ENCODE data around the gene ECSCR. TPM values are rescaled to one million over a fixed set of nuclear protein-coding genes. Genes with fewer than 3 reads are reported as not detected.

ECSCR gene
- total and polyA plus RNA-seq, 2 of the 8 experiments (the other 6 are each of a cell fraction or from before 2014, with no cell fraction given) = 2.7 to 7.2 TPM

DNA sequence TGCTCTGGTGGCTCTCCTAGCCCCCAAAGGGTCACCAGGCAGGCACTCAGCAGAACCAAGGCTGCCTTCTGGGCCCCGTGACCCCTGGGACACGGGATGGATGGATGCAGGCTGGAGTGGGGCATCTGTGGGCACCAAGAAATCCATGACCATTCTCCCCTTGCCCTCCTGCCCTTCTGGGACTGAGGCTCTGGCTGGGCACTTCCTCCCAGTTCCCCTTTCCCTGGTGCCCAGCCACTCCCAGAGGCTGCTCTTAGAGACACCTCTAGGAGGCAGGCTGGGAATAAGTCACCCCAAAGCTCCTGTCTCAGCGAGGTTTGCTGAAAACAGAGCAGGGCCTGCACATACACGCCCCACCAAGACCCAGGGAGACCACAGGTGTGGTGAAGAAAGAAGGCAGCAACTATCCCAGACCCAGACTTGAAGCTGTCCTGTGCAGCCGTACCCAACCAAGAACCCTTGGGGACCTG is 19.1 kb upstream of the ECSCR start:
- H2BK120ac ChIP-seq (replicated peaks; ENCODE audit: low read depth, low read length) = no peak overlapping the region
- no peak overlapping the region for H2BK15ac ChIP-seq (ENCODE audit: low read length)
- H3K27me3 ChIP-seq (replicated peaks in 1 of 4; ENCODE audit: control insufficient read depth in 3 of 4, extremely low read depth in 1 of 4, insufficient read depth in 3 of 4, low read length in 3 of 4) = no peaks in the 10 kb centered on the region
- peak overlapping the region; percentile 66; the same call in 1 of the 2 replicates for H2BK5ac ChIP-seq (ENCODE audit: low read depth, low read length)
- H3K23me2 ChIP-seq (ENCODE audit: low read depth, low read length) = no peaks in the 10 kb centered on the region; the same call in 1 of the 2 replicates
- H3K36me3 ChIP-seq (ENCODE audit: control insufficient read depth in 2 of 4, insufficient read depth in 4 of 4, low read length in 3 of 4) = no peaks in the 10 kb centered on the region
- H3K4me3 ChIP-seq (ENCODE audit: extremely low read depth in 1 of 4, insufficient read depth in 2 of 4, low read depth in 3 of 4, low read length in 4 of 4) = no peak overlapping the region
- H3K9me3 ChIP-seq (ENCODE audit: insufficient read depth in 2 of 2, low read depth in 1 of 2, low read length in 1 of 2) = no peaks in the 10 kb centered on the region
- H3K23ac ChIP-seq (ENCODE audit: insufficient read length) = no peak overlapping the region
- H3K14ac ChIP-seq (ENCODE audit: insufficient read length) = no peak overlapping the region
- peak overlapping the region; percentile 48 for H3K18ac ChIP-seq (ENCODE audit: extremely low read depth, low read length)
- H3K27ac ChIP-seq (ENCODE audit: low read depth, low read length) = no peak overlapping the region
- H2BK12ac ChIP-seq (ENCODE audit: low read depth, low read length) = no peak overlapping the region
- DNase-seq (ENCODE audit: low read depth in 1 of 2, low spot score in 2 of 2) = no peak
- no peaks in the 10 kb centered on the region for H3K79me1 ChIP-seq (ENCODE audit: low read depth, low read length)
- H3K56ac ChIP-seq (replicated peaks; ENCODE audit: insufficient read length, low read depth, low read length) = no peak overlapping the region
- no peak overlapping the region for H4K91ac ChIP-seq (replicated peaks; ENCODE audit: insufficient read length, low read length)
- H3K4me1 ChIP-seq (replicated peaks in 1 of 4; ENCODE audit: control insufficient read depth in 3 of 4, insufficient read depth in 4 of 4, low read length in 3 of 4) = peaks cover 0 to 10% (median 5%) of the 10 kb centered on the region in 4 experiments; a peak in 5 of 7 replicates
- H3K9ac ChIP-seq (replicated peaks in 1 of 4; ENCODE audit: extremely low read depth in 1 of 4, low read depth in 3 of 4, low read length in 3 of 4) = no peak overlapping the region
- CTCF ChIA-PET (ENCODE audit: partially characterized antibody) = interaction anchor here (0.6 to 5.3 kb wide), 15 partner anchors 9 to 88 kb away, joined by 3 to 38 read pairs (median 5); partner anchors contain the start of genes ECSCR and SMIM33
- H3K79me2 ChIP-seq (ENCODE audit: control insufficient read depth in 1 of 2, insufficient read depth in 2 of 2, low read length in 2 of 2) = no peaks in the 10 kb centered on the region
- WGBS, 2 experiments (ENCODE audit: extremely low coverage in 1 of 2, insufficient coverage in 1 of 2, insufficient read length in 1 of 2, insufficient replicate concordance in 2 of 2, low coverage in 1 of 2, low lambda C conversion rate in 2 of 2, missing lambda C conversion rate in 1 of 2) = 82% methylated on average over 5 of the region's 5 CpGs; no CpG with 5 or more reads in 1 of the 2 experiments
- H4K20me1 ChIP-seq (replicated peaks in 1 of 2; ENCODE audit: control insufficient read depth in 1 of 2, insufficient read depth in 2 of 2, low read length in 2 of 2) = no peaks in the 10 kb centered on the region
- 0 out of 2 replicates have a peak overlapping the region, but pooled peaks have one; percentile 74 for H2AFZ ChIP-seq (ENCODE audit: low read length)
- H3K4ac ChIP-seq (replicated peaks; ENCODE audit: insufficient read length, low read depth, low read length) = no peak overlapping the region
- no peak overlapping the region for H3K4me2 ChIP-seq (ENCODE audit: insufficient read depth in 1 of 2, low read depth in 2 of 2, low read length in 2 of 2)
- no peak overlapping the region for H2AK5ac ChIP-seq (ENCODE audit: low read depth, low read length)
- H4K5ac ChIP-seq (ENCODE audit: insufficient read length, low read depth, low read length) = no peak overlapping the region
- no peak overlapping the region for H2BK20ac ChIP-seq (ENCODE audit: low read length)
- no peak for FAIRE-seq
- POLR2A ChIA-PET (ENCODE audit: partially characterized antibody) = interaction anchor here (0.6 to 1.4 kb wide), 5 partner anchors 19 to 205 kb away, joined by 3 to 4 read pairs (median 3); partner anchors contain the start of gene ECSCR
- H4K8ac ChIP-seq (ENCODE audit: extremely low read depth, insufficient read depth, low read length) = no peak overlapping the region
- no peak for TF ChIP-seq CREB1 (IDR thresholded peaks at IDR 0.05)
- TF ChIP-seq RAD21 (IDR thresholded peaks at IDR 0.05 in 1 of 2, conservative IDR thresholded peaks at IDR 0.05 in 1 of 2; ENCODE audit: low read depth in 2 of 2, low read length in 2 of 2) = peak; percentile 21 to 37; a peak in 2 of 4 replicates
- no peak for TF ChIP-seq RNF2 (IDR thresholded peaks at IDR 0.05; ENCODE audit: borderline replicate concordance, low read depth, low read length, missing control alignments, poor library complexity, severe bottlenecking)
- TF ChIP-seq CBX5 (IDR thresholded peaks at IDR 0.05; ENCODE audit: low read depth, low read length) = no peak
- TF ChIP-seq RXRA (IDR thresholded peaks at IDR 0.05; ENCODE audit: insufficient read depth, low read depth, low read length) = no peak
- TF ChIP-seq MAFK (IDR thresholded peaks at IDR 0.05; ENCODE audit: low read depth, low read length) = no peak
- TF ChIP-seq YY1 (IDR thresholded peaks at IDR 0.05; ENCODE audit: low read depth, low read length) = no peak
- no peak for TF ChIP-seq EGR1 (IDR thresholded peaks at IDR 0.05; ENCODE audit: borderline replicate concordance, low read depth, low read length)
- TF ChIP-seq SIN3A (conservative IDR thresholded peaks at IDR 0.05 in 1 of 2, IDR thresholded peaks at IDR 0.05 in 1 of 2; ENCODE audit: low read depth in 1 of 2, low read length in 2 of 2) = no peak
- TF ChIP-seq, protein P1, sequence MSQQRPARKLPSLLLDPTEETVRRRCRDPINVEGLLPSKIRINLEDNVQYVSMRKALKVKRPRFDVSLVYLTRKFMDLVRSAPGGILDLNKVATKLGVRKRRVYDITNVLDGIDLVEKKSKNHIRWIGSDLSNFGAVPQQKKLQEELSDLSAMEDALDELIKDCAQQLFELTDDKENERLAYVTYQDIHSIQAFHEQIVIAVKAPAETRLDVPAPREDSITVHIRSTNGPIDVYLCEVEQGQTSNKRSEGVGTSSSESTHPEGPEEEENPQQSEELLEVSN (IDR thresholded peaks at IDR 0.05) = no peak
- TF ChIP-seq, protein P2, sequence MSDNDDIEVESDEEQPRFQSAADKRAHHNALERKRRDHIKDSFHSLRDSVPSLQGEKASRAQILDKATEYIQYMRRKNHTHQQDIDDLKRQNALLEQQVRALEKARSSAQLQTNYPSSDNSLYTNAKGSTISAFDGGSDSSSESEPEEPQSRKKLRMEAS (IDR thresholded peaks at IDR 0.05) = no peak
